K562 (cell line): Measurements from ENCODE around the gene PDE6B. TPM values are rescaled to one million over a fixed set of nuclear protein-coding genes. Genes with fewer than 3 reads are reported as not detected.

Experiments
- ATAC-seq: fragments of 200-7000 bp; cut with Tn5 transposase; 3 replicates; pipeline ENCODE4 v1.9.1; 2020; ENCODE audit warnings: moderate library complexity
- BruUV-seq: library from RNA; stranded (reverse); fragments of 400-500 nt; replicated peaks from 2 replicates; lab custom pipeline; 2021; lab: Mats Ljungman, UMichigan
- CTCF ChIA-PET: fragments of 300-600 bp; formaldehyde crosslinking; extraction: SDS; loops from one replicate; lab custom pipeline; 2021; ENCODE audit warnings: low intra/inter-chr PET ratio; lab: Yijun Ruan, JAX
- POLR2A ChIA-PET: fragments of 300-600, 350-650 bp; sonication (Branson Sonifier 250); formaldehyde crosslinking; extraction: SDS; loops from one replicate; lab custom pipeline; 2021; ENCODE audit warnings: antibody characterized with exemption, inconsistent platforms; lab: Yijun Ruan, JAX
- DNase-seq, 4 experiments: peaks; one replicate each; pipeline versions ENCODE4 v3.0.0 to v3.0.0-alpha.2; 2011 to 2018; ENCODE audit warnings: low spot score in 3 of 4, mixed read lengths in 3 of 4; ENCODE audit errors: extremely low read depth in 1 of 4
- FAIRE-seq: peaks from 2 replicates; lab custom pipeline; 2011; peaks lifted over from hg19 to GRCh38; lab: Jason Lieb, UNC
- H2AFZ ChIP-seq: 2 replicates; pipeline ENCODE4 v1.6.0; 2011; ENCODE audit warnings: low read depth, low read length, control low read depth, inconsistent platforms
- H3K27ac ChIP-seq: fragments of 200-600 bp; 3 replicates; pipeline ENCODE4 v1.8.0; 2011; ENCODE audit warnings: low read depth, mild to moderate bottlenecking, control low read depth, inconsistent platforms, low read length, moderate library complexity, mixed read lengths; ENCODE audit errors: extremely low read depth
- H3K27me3 ChIP-seq, 2 experiments: fragments of 300-600 bp in 1 of 2; 2 replicates in 1 of 2; 3 replicates in 1 of 2; pipeline versions ENCODE4 v1.6.0 to v1.8.0; 2011; ENCODE audit warnings: inconsistent platforms in 2 of 2, low read length in 2 of 2, mild to moderate bottlenecking in 1 of 2, mixed read lengths in 1 of 2, moderate library complexity in 1 of 2; ENCODE audit not compliant: control insufficient read depth in 2 of 2, insufficient read depth in 2 of 2
- H3K36me3 ChIP-seq: fragments of 300-600 bp; 3 replicates; pipeline ENCODE4 v1.8.0; 2011; ENCODE audit warnings: mild to moderate bottlenecking, low read length, inconsistent platforms; ENCODE audit not compliant: control insufficient read depth, insufficient read depth
- H3K4me1 ChIP-seq, 2 experiments: fragments of 200-600 bp in 1 of 2; replicated peaks in 1 of 2; 2 replicates in 1 of 2; 3 replicates in 1 of 2; pipeline versions ENCODE4 v1.5.1 to v1.8.0; 2011; ENCODE audit warnings: inconsistent platforms in 2 of 2, low read length in 2 of 2, mild to moderate bottlenecking in 1 of 2, mixed read lengths in 1 of 2, moderate library complexity in 1 of 2; ENCODE audit not compliant: control insufficient read depth in 2 of 2, insufficient read depth in 2 of 2
- H3K4me2 ChIP-seq: 2 replicates; pipeline ENCODE4 v1.6.1; 2011; ENCODE audit warnings: low read length, control low read depth, inconsistent platforms, mixed read lengths; ENCODE audit not compliant: insufficient read depth
- H3K4me3 ChIP-seq: fragments of 200-600 bp; sonication (generic), shearing (Covaris generic); 2 replicates; pipeline ENCODE4 v1.5.1; 2016; ENCODE audit warnings: control low read depth, inconsistent platforms
- H3K79me2 ChIP-seq: fragments of 200-600 bp; 3 replicates; pipeline ENCODE4 v1.8.0; 2011; ENCODE audit warnings: low read length, inconsistent platforms; ENCODE audit not compliant: control insufficient read depth, insufficient read depth
- H3K9ac ChIP-seq, 2 experiments: 2 replicates each; pipeline versions ENCODE4 v1.6.0 to v1.6.1; 2011; ENCODE audit warnings: low read depth in 2 of 2, low read length in 2 of 2, control low read depth in 1 of 2, inconsistent platforms in 1 of 2, mild to moderate bottlenecking in 1 of 2, mixed read lengths in 1 of 2; ENCODE audit not compliant: insufficient read depth in 1 of 2
- H3K9me1 ChIP-seq: one replicate; pipeline ENCODE4 v1.6.0; 2011; ENCODE audit warnings: inconsistent platforms, mild to moderate bottlenecking, low read length, moderate library complexity; ENCODE audit not compliant: control insufficient read depth, insufficient read depth
- H3K9me3 ChIP-seq: replicated peaks from 2 replicates; pipeline ENCODE4 v1.5.1; 2011; ENCODE audit warnings: low read depth, low read length, inconsistent platforms; ENCODE audit not compliant: control insufficient read depth, insufficient read depth
- H4K20me1 ChIP-seq: replicated peaks from 2 replicates; pipeline ENCODE4 v1.6.1; 2011; ENCODE audit warnings: low read length, inconsistent platforms, mixed read lengths; ENCODE audit not compliant: control insufficient read depth, insufficient read depth
- KDM5B ChIP-seq: fragments of 200-600 bp; sonication (generic); IDR thresholded peaks from 2 replicates; pipeline ENCODE4 v1.6.1; 2012; ENCODE audit warnings: low read depth, mild to moderate bottlenecking, moderate library complexity, low read length, control low read depth, inconsistent platforms; ENCODE audit not compliant: insufficient replicate concordance
- MEF2D ChIP-seq: conservative IDR thresholded peaks from 2 replicates; pipeline ENCODE4 v1.6.1; 2016; ENCODE audit warnings: low read depth, missing genetic modification characterization, missing compliant biosample characterization
- RBM17 ChIP-seq: fragments of 200-400 bp; formaldehyde crosslinking; IDR thresholded peaks from 2 replicates; pipeline ENCODE4 v1.6.1; 2017; ENCODE audit warnings: low read depth, mild to moderate bottlenecking, low read length, borderline replicate concordance
- ZNF175 ChIP-seq: fragments of 200-800 bp; sonication (Bioruptor generic); IDR thresholded peaks from 2 replicates; pipeline ENCODE4 v1.6.1; 2016; ENCODE audit warnings: low read depth, mild to moderate bottlenecking, missing genetic modification characterization, missing compliant biosample characterization
- ZNF239 ChIP-seq: fragments of 250-450 bp; sonication (Bioruptor Pico); IDR thresholded peaks from 2 replicates; pipeline ENCODE4 v1.4.0; 2020; ENCODE audit warnings: mild to moderate bottlenecking
- ZNF282 ChIP-seq: sonication (generic); formaldehyde crosslinking; IDR thresholded peaks from 2 replicates; pipeline ENCODE4 v1.8.1; 2023; ENCODE audit warnings: missing genetic modification reagents
- WGBS: fragments of 100-300 bp; shearing (Covaris generic); methylation state at CpG from one replicate; pipeline ENCODE4 v1.1.6; 2016; ENCODE audit warnings: low coverage, mixed read lengths; ENCODE audit not compliant: insufficient coverage; ENCODE audit errors: missing lambda C conversion rate; 5-methylcytosine and 5-hydroxymethylcytosine counted together
- in situ Hi-C: fragments of 300-500 bp; cut with MboI; formaldehyde crosslinking; loops from 4 replicates; pipeline ENCODE4 v1.15.0; 2018; ENCODE audit warnings: inconsistent platforms, mixed read lengths
- intact Hi-C: fragments of 100-400 bp; cut with micrococcal nuclease; formaldehyde crosslinking; loops from 2 replicates; pipeline ENCODE4 v1.14.2; 2022
- polyA plus RNA-seq, 8 experiments: library from polyadenylated mRNA; depleted of rRNA in 4 of 8; stranded (reverse) in 5 of 8; unstranded in 3 of 8; fragments of >200 nt; fragmentation: Nextera tagmentation in 2 of 8; fragmentation: Illumina TruSeq in 1 of 8; extraction: Ambion mirVana in 2 of 8; extraction: Trizol in 1 of 8; gene quantifications; 2 replicates each; pipeline versions ENCODE4 v1.2.1 to v1.2.3, GENCODE V29; 2011 to 2014; ENCODE audit warnings: inconsistent platforms in 1 of 8, missing spikeins in 1 of 8
- total RNA-seq, 7 experiments: library from RNA; depleted of rRNA in 6 of 7; stranded (reverse); fragments of >200 nt in 6 of 7; fragmentation: Illumina TruSeq in 2 of 7; extraction: Trizol in 2 of 7; gene quantifications; 2 replicates each; pipeline versions ENCODE4 v1.2.1 to v1.2.3, GENCODE V29; 2011 to 2021; ENCODE audit warnings: low replicate concordance in 1 of 7
- TF ChIP-seq, protein P1 (sequence below): fragments of 450-650 bp; formaldehyde crosslinking; conservative IDR thresholded peaks from 2 replicates; pipeline ENCODE4 v1.4.0; 2022; ENCODE audit warnings: mild to moderate bottlenecking, missing genetic modification characterization
- TF ChIP-seq, protein P2 (sequence below): sonication (generic); formaldehyde crosslinking; IDR thresholded peaks from 2 replicates; pipeline ENCODE4 v1.8.1; 2022; ENCODE audit warnings: missing genetic modification reagents

PDE6B gene
- total and polyA plus RNA-seq, 9 of the 15 experiments (the other 6 are each of a cell fraction or from before 2014, with no cell fraction given): 0.04 TPM; not detected in 8

- CTCF ChIA-PET: no interaction called here
- DNase-seq (no peak), FAIRE-seq (no peak), ATAC-seq (no peak)
- TF ChIP-seq RBM17 (no peak), MEF2D (no peak), KDM5B (no peak), ZNF282 (CRISPR knock-in tag) (no peak), ZNF239 (CRISPR knock-in tag) (no peak), ZNF175 (CRISPR knock-in tag) (no peak)
- TF ChIP-seq, protein P1, sequence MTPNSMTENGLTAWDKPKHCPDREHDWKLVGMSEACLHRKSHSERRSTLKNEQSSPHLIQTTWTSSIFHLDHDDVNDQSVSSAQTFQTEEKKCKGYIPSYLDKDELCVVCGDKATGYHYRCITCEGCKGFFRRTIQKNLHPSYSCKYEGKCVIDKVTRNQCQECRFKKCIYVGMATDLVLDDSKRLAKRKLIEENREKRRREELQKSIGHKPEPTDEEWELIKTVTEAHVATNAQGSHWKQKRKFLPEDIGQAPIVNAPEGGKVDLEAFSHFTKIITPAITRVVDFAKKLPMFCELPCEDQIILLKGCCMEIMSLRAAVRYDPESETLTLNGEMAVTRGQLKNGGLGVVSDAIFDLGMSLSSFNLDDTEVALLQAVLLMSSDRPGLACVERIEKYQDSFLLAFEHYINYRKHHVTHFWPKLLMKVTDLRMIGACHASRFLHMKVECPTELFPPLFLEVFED: no peak
- TF ChIP-seq, protein P2, sequence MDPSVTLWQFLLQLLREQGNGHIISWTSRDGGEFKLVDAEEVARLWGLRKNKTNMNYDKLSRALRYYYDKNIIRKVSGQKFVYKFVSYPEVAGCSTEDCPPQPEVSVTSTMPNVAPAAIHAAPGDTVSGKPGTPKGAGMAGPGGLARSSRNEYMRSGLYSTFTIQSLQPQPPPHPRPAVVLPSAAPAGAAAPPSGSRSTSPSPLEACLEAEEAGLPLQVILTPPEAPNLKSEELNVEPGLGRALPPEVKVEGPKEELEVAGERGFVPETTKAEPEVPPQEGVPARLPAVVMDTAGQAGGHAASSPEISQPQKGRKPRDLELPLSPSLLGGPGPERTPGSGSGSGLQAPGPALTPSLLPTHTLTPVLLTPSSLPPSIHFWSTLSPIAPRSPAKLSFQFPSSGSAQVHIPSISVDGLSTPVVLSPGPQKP (CRISPR knock-in tag): no peak
- Histone ChIP-seq H3K4me1 (peaks cover 0 to 15% of the 10 kb centered on the region in 2 experiments; a peak in 3 of 5 replicates), H3K9me1 (no peaks in the 10 kb centered on the region), H3K27me3 (peaks cover 0 to 21% of the 10 kb centered on the region in 2 experiments; a peak in 2 of 5 replicates), H2AFZ (no peak overlapping the region), H3K9ac (no peak overlapping the region), H3K27ac (no peak overlapping the region), H3K4me2 (no peak overlapping the region), H3K4me3 (no peak overlapping the region), H3K79me2 (no peaks in the 10 kb centered on the region), H3K9me3 (peaks cover 3% of the 10 kb centered on the region), H4K20me1 (no peaks in the 10 kb centered on the region), H3K36me3 (no peaks in the 10 kb centered on the region)
- 4% methylated on average over 2 of the region's 2 CpGs for WGBS
- intact Hi-C loops: no loop called here
- BruUV-seq: no TSS peak
- POLR2A ChIA-PET: no interaction called here
- in situ Hi-C loops: no loop called here
Observed at GRCh38 chr4:583820-584219, 41.6 kb upstream of the PDE6B start.
